Measurements from ENCODE around the gene ETV6.

Gene ETV6

DNA sequence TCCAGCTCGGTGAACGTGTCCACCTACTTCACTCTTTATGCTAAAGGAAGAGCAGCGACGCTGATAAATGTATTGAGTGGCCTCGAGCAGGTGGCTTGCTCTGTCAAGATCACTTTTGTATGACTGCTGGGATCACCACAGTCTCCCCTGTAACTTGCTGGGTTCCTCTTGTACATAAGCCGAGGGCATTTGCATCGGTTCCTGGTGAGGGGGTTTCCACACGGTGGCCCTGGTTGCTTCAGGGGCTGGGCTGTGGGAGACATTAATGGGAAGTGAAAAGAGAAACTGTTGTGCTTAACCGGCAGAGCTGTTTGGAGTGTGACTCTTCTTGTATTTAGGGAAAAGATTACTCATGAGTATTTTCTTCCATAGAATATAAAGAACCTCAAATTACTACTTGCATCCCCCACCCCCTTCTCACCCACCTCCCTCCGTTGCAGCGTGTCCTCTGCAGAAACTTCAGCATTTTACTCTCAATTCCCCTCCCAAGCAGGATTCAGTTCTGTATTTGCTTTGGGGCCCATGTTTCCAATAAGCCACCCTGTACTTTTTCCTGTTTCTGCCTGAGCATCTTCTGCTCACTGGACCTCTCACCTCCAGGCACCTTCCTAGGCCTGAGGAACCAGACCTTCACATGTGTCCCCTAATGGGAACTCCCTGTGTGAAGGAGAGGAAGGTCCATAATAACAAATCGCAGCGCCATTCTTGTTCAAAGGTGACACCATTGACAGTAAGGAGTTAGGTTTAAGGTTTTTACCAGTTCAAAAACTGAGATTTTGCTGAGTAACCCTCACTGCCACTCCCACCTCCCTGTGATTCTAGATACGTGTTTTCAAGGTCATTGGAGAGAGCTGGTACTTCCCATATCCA is 187.0 kb downstream of the ETV6 start:
- peak; percentile 53 to 88 for DNase-seq

DNA sequence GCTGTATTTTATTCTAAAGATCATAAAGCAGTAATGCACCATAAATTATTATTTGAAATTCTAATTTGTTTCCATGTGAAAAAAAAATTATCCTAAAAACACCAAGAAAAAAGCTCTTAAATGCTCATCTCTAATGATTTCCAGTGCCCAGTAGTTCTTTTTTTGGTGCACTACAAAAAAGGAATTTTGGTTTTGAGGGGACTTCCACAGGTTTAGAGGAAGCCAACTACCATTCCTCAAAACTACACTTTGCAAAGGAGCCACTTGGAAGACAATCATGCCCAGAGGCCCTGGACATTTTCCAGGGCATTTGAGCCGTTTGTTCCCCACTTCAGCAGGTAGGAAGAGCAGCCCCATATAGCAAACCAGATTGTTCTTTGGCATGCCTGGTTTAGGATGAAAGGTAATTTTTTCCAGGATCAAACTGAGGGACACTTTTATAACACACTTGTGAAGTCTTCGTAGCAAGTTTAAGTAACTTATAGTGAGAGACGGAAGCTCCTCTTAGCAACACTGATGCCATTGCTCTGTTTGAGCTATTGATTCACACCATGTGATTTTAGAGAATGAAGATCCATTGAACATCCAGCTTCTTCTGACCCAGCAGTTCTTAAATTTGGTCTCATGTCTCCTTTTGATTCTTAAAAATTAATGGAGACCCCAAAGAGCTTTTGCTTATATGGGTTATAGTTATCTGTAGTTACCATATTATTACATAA is 187.9 kb downstream of the ETV6 start:
- no peak for DNase-seq

DNA sequence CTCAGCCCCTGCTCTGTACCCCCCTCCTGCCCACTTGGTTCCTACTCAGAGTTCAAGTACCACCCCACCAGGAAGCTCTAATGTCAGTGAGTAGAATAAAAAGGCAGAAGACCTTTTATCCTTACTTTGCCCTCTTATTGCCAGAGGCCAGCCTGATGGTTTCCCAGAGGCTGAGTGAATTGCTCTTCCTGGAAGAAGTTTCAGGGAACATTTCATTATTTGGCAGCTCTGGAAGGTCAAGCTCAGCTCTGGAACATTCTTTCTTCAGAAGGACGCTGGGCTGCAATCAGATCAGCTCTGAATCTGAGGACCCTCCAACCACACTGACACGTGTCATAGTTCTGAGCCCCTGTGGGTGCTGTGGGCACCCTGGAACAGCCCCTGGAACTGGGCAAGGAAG is 188.9 kb downstream of the ETV6 start:
- no peak for DNase-seq

DNA sequence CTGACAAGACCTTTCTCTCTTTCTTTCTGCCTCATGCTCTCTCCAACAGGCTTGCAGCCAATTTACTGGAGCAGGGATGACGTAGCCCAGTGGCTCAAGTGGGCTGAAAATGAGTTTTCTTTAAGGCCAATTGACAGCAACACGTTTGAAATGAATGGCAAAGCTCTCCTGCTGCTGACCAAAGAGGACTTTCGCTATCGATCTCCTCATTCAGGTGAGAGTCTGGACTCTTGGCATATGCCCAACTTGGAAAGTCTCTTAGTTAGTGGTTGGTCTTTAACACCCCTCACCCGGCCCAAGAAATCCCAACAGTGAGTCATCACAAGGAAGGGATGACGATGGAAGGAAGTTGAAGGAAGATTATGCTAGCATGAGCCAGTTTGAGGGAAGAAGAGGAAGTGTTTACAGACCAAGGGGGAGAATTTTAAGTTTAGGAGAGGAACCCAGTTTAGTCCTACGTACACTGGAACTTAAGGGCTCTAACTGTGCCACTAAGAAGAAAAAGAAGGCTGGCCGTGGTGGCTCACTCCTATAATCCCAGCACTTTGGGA is 189.7 kb downstream of the ETV6 start:
- peak; percentile 16 to 64 for DNase-seq

DNA sequence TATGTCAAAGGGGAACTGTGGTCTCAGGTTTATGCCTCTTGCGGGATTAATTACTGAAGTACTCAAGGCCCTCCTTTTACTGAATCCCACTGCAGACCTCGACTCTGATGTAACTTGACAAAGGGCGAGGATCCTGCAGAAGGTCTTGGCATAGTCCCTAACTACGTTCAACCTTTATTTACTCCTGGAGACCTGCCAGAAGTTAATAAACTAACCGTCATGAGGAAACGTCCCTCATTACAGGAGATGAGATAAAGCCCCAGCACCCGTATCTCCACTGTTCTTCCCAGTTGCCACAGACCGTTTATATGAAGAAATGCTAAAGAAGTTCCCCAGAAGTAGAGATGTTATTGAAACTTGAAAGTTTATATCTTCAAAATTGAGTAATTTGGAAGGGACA is 190.9 kb downstream of the ETV6 start:
- no peak for DNase-seq

DNA sequence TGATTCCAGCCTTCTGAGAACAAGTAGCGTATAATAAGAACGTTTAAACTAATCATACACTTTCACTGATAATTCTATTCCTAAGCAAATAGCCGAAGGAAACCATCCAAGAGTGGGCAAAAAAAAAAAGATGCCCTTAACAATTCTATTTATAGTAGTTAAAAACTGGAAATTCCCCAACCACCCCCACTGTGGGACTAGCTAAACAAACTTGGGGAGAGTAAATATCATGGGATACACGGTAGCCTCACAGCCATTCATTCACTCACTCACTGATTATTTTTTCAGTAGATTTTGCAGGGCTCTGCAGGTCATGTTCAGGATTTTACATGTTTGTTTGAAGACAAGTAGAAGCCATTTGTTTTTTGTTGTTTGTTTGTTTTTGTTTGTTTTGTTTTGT is 197.0 kb downstream of the ETV6 start:
- no peak for DNase-seq

DNA sequence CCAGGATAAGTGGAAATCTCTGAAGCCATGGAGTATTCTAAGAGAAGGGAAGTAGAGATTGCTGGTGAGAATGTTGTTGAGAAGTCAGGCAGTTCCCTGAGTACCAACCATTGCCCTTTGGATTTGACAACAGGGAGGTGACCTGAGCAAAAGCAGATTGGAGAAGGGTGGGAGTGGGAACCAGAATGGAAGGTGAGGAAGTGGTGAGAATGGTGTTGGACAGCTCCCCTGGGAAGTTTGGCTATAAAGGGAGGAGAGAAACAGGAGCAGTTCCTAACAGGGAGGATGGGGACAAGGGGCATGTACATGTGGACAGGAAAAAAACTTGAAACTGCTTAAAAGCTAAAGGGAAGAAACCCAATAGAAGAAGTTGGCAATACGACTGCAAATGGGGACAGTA is 198.1 kb downstream of the ETV6 start:
- DNase-seq = no peak

DNA sequence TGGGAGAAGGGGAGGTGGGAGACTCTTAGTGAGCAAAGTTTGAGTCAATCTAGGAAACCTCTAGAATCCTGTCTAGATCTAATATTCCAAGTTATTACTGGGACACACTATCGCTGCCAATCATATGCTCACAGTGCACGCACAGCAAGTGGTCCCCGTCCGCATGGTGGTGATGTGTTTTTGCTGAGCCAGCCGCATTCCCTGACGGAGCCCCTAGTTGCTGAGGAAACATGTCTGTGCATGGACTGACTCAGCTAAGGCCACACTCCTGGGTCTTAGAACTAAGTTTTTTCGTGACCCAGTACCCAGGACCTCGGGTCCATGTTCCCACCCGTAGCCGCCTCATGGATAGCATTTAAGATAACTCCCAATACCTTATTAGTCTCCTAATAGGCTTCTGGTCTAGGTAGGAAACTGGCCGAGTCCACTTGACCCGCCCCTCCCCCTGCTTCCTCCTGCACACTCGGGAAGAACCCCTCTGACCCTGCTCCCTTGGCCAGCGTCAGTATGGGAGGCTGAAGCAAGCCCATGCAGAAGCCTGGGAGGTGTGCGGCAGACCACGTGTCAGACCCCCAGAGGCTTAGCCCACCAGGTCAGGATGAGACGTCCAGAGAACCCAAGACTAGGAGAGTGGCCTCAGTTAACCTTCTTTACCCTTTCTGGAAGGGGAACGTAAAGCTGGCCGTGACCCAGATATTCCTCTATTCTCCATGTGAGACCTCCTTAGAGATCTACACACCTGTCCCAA is 200.5 kb downstream of the ETV6 start:
- DNase-seq = no peak

DNA sequence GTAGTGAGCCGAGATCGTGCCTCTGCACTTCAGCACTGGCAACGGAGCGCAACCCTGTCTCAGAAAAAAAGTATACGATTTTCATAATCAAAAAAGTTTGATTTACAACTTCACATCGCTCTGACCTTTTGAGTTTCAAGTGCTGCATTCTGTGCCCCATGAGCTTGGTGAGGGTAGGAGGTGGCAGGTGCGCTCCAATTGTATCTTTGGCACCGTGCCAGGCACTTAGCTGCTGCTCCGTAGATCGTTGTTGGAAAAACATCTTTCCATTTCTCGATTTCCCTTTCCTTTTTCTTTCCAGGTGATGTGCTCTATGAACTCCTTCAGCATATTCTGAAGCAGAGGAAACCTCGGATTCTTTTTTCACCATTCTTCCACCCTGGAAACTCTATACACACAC is 203.7 kb downstream of the ETV6 start:
- DNase-seq = no peak

DNA sequence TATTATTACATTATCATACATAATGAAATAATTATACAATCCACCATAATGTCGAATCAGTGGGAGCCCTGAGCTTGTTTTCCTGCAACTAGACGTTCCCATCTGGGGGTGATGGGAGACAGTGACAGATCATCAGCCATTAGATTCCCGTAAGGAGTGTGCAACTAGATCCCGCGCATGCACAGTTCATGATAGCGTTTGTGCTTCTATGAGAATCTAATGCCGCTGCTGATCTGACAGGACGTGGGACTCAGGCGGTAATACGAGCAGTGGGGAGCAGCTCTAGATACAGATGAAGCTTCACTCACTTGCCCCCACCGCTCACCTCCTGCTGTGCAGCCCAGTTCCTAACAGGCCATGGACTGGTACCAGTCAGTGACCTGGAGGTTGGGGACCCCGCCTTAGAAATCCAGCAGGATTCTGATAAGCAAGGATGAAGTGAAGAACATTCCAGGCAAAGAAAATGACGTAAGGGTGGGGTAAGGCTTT is 204.6 kb downstream of the ETV6 start:
- no peak for DNase-seq

DNA sequence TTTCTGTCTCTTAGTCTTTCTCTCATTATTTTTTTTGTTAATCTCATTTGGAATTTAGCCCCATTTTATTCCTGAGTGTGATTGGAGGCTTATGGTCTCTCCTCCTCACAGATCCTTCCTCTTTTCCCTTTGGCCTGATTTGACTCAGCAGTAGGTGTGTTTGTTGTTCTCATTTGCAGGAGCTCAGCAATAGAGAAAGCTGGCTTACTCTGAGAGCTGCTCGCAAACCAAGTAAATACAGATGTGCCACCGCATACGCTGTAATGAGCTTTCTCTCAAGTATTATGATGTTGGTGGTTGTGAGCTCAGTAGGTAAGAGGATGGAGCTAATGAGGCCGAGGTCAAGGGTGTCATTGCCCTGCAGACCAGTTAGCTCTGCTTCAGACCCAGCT is 206.5 kb downstream of the ETV6 start:
- DNase-seq = no peak

DNA sequence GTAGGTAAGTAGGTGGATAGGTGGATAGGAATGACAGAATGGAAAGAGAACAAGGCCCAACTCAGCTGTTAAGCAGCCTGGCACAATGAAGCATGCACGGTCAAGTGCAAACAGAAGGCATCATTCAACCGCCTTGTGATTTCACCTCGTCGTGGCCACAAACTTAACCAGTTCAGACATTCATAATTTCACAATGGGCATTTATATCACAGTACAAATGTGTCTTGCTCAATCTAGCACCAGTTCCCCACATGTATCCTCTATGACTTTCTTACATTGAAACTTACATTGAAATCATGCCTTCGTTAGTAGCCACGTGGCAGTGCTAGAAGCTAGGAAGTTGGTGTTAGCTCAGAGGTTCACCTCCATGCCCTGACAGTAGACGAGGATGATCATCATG is 207.5 kb downstream of the ETV6 start:
- DNase-seq = peak in 1 of 2 donors; percentile 43

DNA sequence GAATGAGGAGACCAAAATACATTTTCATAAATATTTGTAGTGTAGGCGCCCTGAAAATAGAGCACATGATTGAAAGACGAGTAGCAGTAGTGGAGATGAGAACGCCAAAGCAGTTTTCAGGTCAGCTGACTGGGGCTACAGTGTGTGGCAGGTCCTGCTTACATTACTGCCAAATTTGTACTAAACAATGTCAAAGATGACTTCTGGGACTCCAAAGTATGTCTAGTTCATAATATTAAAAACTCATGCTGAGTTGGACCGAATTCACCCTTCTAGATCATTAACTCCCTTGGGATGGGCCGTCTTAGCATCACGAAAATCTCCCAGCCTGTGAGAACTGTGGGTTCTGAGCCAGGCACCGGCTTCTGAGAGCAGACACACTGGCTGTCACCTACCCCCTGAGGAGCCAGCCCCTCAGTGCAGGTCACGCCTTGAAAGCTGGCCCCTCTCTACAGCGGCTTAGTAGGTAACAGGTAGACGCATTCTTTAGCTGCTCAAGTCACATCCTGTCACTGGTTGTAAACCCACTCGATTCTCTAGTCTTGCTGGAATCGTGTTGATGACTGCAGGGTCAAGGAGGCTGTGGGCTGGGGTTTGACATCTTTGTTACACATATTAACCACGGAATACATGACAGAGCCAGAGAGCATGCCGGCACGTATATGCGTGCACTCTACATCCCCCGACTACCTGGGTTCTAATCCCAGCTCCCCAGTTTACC is 210.4 kb downstream of the ETV6 start:
- no peak for DNase-seq

DNA sequence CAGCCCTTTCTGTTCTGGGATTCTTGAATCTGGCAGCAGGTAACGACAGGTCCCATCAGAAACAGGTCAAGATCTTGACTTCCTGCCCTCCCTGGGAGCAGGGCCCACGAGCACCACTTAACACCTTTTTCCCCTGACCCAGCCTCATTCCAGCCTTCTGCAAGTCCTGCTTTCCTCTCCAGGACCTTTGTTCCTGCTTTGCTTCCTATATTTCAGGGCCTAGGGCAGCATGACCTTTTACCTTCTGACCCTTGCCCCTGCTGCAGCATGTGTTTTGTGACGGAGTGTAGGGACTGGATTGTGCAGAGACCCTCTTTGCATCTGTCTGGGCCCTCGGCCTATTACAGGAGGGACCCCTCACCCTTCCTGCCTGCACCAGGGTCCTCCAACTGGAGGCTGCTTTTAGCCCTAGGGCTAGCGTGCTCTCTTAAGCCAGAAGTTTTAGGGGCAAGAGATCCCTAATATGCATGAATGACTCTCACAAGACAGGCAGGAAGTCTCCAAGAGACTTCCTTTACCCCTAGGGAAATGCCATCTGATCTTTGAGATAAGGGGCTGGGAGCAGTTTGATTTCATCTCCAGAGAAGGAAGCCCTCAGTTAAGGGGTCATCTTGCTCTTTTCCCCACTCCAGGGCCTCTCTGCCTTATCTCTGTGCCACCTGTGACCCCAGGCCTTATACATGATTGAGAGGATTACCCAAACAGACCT is 211.8 kb downstream of the ETV6 start:
- DNase-seq = no peak

DNA sequence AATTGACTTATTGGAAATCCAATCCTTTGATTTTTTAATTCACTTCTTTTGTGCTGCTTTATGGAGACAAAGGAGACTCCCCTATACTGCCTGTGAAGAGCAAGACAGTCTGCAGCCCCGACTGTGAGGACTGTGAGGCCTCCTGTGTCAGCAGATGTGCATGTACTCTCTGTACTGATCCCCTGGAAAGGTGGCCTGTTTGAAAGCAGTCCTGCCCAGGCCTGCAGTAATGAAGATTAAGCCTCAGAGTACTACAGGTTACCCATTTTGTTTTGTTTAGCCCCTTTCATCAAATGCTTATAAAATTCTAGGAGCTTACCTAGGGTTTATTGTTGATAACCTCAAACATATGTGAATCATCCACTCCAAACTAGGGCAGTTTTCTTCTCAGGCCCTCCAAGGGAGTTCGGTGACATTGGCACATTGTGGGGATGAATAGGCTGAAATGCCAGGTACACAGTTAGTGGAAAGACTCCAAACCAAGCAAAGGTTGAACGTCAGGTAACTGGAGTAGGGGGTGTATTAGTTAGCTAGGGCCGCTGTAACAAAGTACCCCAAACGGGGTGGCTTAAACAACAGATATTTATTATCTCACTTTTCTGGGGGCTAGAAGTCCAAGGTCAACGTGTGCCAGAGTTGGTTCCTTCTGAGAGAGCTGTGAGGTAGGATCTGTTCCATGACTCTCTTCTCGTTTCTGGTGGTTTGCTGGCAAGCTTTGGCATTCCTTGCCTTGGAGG is 212.6 kb downstream of the ETV6 start:
- DNase-seq = no peak

DNA sequence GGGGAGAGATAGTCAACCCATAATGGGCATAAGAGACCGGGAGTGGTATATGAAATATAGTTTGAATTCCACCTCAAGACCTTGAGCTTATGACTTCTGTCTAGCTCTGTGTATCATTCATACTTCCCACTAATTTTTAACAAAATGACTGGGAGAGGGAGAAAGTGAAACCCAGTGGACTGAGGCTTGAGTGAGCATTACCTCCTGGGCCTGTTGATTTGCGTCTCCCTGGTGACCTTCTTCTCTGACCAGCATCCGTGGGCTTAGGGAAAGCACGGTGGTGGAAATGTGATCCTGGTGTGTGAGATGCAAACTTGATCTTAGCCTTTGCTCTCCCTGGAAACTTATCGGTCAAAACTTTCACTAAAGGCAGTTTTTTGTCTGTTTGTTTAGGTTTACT is 213.3 kb downstream of the ETV6 start:
- DNase-seq = no peak

DNA sequence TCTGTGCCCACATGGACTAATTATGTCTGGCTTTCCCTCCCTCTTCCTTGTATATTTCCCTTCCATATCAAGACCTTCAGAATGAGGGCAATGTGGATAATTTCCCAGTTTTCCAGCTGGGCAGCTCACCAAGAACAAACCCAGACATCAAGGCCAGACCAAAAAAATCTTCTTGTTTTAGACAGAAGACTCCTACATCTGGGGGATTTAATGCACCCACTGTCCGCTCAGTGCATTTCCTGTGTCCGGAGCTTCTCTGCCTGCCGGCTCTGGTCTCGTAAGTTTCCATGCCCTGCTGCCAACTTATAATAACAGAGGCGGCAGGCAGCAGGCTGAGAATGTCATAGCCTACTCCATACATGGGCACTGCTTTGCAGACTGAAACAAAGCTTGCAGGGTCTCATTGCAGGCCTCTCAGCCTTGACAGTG is 214.0 kb downstream of the ETV6 start:
- no peak for DNase-seq

DNA sequence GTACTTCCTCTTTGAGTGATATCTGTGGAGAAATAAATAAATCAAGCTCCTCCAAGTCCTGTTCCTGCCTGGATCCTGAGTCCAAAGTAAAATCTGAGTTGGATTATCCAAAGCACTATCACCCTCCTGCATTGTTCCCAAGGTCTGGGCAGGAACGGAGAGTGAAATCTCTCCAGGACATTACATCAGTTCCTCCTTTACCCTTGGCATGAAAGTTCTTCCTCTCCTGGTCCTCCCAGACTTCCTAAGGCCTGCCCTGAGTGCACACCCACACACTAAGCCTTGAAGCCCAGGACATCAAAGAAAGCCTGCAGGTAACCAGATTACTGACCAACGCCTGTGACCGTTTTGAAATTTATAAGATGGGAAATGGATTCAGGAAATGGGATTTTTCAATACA is 214.5 kb downstream of the ETV6 start:
- no peak for DNase-seq

DNA sequence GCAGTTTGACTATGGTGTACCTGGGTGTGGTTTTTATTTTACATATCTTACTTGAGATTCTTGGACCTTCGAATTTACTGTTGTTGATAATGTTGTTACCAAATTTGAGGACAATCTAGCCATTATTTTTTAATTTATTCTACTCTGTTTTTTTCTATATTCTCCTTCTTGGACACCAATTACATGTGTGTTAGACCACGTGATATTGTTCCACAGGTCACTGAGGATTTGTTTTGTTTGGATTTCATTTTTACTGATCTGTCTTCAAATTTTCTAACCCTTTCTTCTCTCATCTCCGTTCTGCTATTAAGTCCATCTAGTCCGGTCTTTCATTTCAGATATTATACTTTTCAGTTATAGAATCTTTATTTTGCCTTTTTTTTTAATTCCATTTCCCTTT is 216.3 kb downstream of the ETV6 start:
- DNase-seq = no peak

DNA sequence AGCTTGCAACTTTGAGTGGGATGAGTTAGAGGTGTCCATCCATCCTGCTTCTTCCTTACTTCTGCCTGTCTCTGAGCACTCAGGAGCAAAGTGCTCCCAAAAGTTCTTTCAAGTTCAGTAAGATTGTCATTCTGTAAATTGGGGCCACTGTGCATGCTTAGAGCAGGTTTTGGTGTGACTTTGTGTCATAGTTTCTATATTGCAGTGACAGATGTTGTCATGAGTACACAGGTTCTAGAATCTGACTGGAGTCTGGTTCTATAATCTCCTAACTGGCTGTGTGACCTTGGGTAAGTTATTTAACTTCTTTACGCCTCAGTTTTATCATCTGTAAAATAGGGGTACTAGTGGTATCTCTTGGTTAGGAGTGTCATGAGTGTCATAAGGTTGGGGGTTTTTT is 218.6 kb downstream of the ETV6 start:
- DNase-seq = no peak

DNA sequence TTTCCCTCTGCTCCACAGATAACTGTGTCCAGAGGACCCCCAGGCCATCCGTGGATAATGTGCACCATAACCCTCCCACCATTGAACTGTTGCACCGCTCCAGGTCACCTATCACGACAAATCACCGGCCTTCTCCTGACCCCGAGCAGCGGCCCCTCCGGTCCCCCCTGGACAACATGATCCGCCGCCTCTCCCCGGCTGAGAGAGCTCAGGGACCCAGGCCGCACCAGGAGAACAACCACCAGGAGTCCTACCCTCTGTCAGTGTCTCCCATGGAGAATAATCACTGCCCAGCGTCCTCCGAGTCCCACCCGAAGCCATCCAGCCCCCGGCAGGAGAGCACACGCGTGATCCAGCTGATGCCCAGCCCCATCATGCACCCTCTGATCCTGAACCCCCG is 219.9 kb downstream of the ETV6 start:
- no peak for DNase-seq

Measured in CD4-positive, alpha-beta T cell treated with Interleukin-4 for 1 hour (primary cell).